GM21619 (cell line): ENCODE measurements around the gene KLC1.

ENCODE experiments used
- ATAC-seq: cut with Tn5 transposase; IDR thresholded peaks from one replicate; pipeline ENCODE4 v1.9.1; 2021; ENCODE audit not compliant: unreplicated experiment

The KLC1 gene

GRCh38 chr14:103657471-103657870 lies 28.5 kb downstream of the KLC1 start:
- ATAC-seq: no peak

GRCh38 chr14:103659631-103660030 lies 30.6 kb downstream of the KLC1 start:
- no peak for ATAC-seq

GRCh38 chr14:103662029-103662428 lies 33.0 kb downstream of the KLC1 start:
- ATAC-seq: no peak

GRCh38 chr14:103662591-103662990 lies 33.6 kb downstream of the KLC1 start:
- no peak for ATAC-seq

- ATAC-seq: no peak
Observed at GRCh38 chr14:103663506-103663905, 34.5 kb downstream of the KLC1 start.

GRCh38 chr14:103667671-103668070 lies 38.7 kb downstream of the KLC1 start:
- ATAC-seq: no peak

GRCh38 chr14:103668117-103668516 lies 39.1 kb downstream of the KLC1 start:
- ATAC-seq: no peak

GRCh38 chr14:103669370-103669769 lies 40.4 kb downstream of the KLC1 start:
- ATAC-seq: no peak

- ATAC-seq: no peak
Observed at GRCh38 chr14:103671911-103672310, 42.9 kb downstream of the KLC1 start.

GRCh38 chr14:103675957-103676356 lies 46.9 kb downstream of the KLC1 start:
- ATAC-seq: no peak

- no peak for ATAC-seq
Observed at GRCh38 chr14:103676881-103677675, 48.1 kb downstream of the KLC1 start.

GRCh38 chr14:103679351-103679750 lies 50.3 kb downstream of the KLC1 start:
- ATAC-seq: no peak

GRCh38 chr14:103680491-103681231 lies 51.6 kb downstream of the KLC1 start:
- no peak for ATAC-seq

GRCh38 chr14:103683139-103683538 lies 54.1 kb downstream of the KLC1 start:
- no peak for ATAC-seq

- no peak for ATAC-seq
Observed at GRCh38 chr14:103684471-103684870, 55.5 kb downstream of the KLC1 start.

- ATAC-seq: no peak
Observed at GRCh38 chr14:103684871-103685270, 55.9 kb downstream of the KLC1 start.

GRCh38 chr14:103685276-103686211 lies 56.5 kb downstream of the KLC1 start:
- ATAC-seq: no peak

GRCh38 chr14:103686831-103687485 lies 57.9 kb downstream of the KLC1 start:
- no peak for ATAC-seq

GRCh38 chr14:103687712-103688111 lies 58.7 kb downstream of the KLC1 start:
- ATAC-seq: no peak

GRCh38 chr14:103688441-103688840 lies 59.4 kb downstream of the KLC1 start:
- no peak for ATAC-seq
